NCI-H2107 treated with DMSO at 0.1 percent for 48 hours (cell line): ENCODE data around the gene ANTXRL.
"Not testable (repeated sequence)": the region's sequence is repeated elsewhere in the genome, so short reads cannot be mapped to it uniquely, and the experiment has no call there.

Experiments
- DNase-seq: peaks from one replicate; lab custom pipeline; 2025; ENCODE audit not compliant: unreplicated experiment; lab: John Stamatoyannopoulos, UW

Gene ANTXRL

DNA sequence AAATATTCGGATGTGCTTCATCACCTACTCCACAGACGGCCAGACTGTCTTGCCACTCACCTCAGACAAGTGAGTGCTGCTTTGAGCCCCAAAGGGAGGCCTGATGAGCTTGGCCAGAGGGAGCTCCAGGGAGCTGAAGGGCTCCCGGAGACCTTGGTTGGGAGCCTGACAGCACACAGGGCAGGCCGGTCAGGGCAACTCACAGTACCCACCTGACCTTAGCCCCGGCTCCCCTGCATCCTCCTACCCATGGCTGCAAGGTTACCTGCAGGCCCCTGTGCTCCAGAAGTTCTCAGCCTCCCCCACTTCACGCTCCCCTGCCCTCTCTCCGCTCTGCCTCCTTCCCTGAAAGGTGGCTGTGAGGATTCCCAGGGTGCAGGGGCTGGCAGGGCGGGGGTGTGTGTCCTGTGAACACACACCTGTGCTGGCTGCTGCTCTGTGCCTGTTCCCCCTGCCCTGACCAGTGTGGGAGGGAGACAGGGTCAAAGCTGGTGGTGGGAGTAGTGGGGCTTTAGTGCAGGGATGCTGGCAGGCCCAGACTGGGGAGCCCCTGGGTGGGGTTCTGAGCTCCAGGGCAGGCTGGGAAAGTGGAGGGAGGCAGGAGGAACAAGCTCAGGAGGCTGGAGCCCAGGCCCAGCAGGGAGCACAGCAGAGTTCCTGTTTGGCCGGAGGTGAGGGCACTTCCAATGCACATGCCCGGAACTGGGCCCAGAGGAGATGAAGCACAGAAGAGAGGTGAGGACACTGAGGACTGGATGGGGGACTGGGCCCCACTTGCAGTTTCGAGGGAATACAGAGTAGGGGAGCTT, 7.2 kb downstream of the ANTXRL start:
- no peak for DNase-seq

DNA sequence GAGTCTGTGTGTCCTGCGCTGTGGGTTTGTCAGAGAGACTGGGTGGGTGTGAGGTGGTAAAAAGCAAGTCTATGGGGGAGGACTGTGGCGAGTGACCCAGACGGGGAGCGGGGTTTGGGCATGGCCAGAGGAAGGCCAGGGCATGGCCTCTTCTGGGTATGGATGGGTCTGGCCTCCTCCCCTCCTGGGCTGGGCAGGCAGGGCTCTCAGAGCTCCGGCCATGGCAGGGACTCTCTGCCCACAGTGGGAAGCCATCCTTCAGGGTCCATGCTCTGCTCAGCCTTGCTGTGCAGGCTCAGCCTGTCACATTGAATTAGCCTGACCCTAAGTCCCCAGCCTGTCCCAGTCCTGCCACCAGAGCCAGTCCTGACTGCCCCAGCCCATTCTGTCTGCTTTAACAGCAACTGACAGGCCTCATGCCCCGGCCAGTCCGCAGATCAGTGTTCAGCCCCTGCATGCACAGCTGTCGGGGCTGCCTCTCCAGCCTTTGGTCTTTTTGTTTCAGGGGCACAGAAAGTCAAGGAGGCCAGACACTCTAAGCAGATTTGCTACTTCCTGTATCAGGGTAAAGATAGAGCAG, 7.9 kb downstream of the ANTXRL start:
- DNase-seq: no peak

DNA sequence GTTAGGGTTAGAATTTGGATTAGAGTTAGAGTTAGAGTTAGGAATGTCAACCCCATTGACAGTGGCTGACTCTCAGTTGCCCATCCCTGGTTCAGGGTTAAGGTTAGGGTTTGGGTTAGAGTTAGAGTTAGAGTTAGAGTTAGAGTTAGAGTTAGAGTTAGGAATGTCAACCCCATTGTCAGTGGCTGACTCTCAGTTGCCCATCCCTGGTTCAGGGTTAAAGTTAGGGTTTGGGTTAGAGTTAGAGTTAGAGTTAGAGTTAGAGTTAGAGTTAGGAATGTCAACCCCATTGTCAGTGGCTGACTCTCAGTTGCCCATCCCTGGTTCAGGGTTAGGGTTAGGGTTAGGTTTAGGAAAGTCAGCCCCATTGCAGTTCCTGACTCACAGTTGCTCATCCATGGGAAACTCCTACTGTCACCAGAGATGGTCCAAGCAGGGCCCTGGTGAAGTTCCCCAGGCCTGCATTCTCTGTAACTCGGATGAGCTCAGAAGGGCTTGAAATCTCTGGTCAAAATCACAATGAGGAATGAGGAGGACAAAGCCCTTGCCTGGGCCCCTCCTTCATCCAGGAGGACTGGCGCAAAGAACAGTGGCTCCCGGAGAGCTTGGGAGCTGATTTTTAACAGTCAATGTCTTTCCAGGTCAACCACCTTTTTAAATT, 8.7 kb downstream of the ANTXRL start:
- not testable (repeated sequence) for DNase-seq

DNA sequence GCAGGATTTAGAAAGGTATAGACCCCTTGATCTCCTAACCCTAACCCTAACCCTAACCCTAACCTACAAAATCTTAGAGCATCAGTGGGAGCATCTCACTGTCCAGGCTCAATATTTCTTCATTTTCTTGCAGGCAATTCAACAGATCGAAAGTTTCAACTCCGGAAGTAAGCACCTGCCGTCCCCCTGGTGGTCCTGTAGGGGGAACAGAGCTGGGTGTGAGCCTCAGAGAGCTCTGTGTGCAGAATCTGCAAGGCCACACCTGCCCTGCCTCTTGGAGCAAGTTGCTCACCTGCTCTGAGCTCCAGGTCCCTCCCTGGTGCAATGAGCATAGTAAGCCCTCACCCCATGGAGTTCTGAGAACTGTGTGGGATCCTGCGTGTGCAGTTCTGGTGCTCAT, 9.3 kb downstream of the ANTXRL start:
- not testable (repeated sequence) for DNase-seq

DNA sequence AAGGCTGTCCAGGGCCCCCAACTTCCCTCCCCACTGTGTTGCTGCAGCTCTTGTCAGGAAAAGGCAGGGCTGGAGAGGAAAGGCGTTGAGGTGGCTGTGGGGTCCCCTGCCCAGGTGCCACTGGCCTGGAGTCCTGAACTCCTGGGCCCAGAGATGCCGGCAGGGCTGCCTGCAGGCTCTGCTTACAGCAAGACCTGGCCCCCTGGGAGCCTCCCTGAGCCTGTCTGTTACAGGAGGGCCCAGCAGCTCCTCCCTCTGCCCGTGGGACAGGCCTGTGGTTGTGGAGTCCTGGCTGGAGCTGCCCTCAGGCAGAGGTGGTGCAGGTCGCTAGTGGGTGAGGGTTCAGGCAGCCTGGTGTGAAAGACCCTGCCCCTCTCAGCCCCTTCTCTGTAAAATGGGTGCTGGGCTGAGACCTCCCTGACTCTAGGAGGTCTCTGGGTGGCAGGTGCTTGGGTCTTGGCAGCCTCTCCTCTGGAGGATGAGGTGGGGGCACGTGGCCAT, 9.9 kb downstream of the ANTXRL start:
- no peak for DNase-seq

DNA sequence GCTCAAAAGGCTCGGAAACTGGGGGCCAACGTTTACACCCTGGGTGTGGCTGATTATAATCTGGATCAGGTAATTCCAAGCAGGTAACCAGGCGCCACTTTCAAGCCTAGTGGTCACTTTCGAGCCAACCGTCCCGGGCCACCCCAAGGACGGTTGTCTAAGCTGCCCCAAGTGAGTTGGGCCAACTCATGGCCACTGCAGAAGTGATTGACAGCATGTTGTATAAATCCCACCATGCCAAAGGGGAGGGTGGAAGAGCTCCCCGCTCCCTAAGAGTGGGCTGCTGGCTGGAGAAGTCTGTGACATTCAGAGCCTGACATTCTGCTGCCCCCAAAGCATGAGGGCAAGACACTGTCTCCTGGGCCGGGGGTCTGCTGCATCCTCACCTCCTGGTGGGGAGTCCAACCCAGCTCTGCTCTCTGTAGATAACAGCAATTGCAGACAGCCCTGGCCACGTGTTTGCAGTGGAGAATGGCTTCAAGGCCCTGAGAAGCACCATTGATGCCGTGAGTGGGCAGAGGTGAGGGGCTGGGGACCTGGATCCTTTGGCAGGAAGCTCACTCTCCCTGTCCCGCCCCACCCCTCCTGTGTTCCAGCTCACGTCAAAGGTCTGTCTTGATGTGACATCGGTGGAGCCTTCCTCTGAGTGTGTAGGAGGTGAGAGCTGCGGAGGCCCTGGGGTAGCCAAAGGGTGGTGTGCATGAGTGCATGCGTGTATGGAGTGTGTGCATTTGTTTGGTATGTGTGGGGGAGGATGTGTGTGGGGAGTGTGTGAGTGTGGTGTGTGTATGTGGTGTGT, 10.8 kb downstream of the ANTXRL start:
- no peak for DNase-seq

DNA sequence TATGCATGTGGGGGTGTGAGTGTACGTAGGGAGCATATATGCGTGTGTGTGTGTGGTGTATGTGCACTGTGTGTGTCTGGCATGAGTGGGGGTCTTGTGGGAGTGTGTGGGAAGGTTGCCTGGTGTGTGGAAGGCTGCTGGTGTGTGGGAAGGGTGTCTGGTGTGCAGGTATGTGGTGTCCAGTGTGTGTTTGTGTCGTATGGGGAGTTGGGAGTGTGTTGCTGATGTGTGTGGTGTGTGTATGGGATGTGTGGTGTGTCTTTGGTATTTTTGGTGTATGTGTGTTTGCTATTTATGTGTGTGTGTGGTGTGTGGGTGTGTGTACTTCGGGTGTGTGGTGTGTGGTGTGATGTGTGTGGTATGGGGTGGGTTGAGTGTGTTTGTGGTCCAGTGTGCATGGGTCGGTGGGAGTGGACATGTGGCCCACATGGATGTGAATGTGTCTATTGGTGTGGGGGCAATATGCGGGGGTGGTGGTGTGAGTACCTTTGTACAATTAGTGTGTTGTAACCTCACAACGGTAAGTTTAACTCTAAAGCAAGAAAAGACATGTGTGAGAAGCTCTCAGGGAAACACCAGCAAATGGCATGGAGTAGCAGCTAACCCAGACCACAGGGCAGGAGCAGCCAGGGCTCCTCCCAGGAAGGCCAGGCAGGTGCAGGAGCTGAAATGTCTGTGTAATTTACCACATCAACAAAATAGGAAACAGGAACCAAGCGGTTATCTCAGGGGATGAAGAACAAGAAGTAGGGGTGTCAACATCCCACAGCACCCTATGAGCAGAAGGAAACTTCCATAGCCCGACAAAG, 11.9 kb downstream of the ANTXRL start:
- no peak for DNase-seq

DNA sequence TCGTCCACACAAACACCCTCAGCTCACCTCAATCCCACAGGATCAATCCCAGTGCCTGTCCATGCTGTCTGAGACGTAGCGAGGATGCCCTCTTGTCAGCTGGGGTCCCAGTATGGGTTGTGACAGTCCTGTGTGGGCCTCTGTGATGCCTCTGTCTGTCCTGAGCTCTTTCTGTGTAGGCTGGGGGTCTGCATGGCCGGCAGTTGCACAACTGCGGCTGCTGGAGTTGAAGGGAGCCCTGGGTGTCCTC, 12.4 kb downstream of the ANTXRL start:
- DNase-seq: no peak

DNA sequence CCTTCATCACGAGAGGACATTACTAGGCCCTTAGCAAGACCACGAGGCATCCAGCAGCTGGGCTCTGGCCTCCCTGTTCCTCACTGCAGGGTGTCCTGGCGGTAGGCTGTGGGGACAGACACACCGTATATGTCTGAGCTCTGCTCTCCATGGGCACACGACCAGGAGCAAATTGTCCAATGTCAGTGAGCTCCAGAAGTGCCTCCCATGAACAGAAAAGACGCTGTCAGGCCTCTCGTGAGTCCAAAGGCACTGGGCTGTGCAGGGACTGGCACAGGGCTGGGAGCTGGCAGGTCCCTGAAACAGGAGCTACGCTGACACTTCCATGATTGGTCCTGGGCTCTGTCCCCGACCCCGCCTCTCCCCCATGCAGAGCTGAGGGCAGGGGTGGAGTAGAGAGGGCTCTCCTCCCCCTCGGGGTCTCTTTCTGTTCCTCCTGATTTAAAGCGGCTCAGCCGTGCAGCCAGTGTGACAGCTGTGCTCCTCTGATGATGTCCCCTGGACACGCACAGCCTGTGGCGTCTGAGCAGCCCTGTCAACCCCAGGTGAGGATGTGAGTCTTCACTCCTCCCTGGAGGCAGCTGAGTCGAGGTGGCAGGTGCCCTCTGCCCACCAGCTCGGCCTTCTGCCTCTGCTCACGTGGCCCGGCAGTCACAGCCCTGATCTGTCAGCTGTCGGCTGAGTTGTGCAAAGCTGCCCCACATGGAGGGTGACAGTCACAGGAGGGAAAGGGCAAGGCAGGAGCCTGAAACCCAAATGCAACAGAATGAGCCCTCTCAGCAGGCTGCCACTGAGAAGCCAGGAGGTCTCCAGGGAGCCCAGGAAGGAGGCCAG, 13.0 kb downstream of the ANTXRL start:
- DNase-seq: no peak

DNA sequence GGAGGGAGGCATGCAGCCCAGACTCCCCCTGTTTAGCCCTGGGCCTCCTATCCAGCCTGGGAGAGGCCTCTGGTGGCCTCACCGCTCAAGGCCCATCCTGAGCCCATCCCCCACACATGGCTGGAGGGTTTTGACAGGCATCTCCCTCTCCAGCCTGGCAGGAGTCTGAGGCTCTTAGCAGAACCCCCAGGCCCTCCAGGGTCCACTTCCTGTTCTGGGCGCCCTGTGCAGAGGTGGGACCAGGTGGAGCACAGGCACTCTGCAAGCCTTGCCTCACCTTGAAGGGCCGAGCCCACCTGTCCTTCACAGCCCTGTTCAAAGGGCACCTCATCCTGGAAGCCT, 13.5 kb downstream of the ANTXRL start:
- not testable (repeated sequence) for DNase-seq

DNA sequence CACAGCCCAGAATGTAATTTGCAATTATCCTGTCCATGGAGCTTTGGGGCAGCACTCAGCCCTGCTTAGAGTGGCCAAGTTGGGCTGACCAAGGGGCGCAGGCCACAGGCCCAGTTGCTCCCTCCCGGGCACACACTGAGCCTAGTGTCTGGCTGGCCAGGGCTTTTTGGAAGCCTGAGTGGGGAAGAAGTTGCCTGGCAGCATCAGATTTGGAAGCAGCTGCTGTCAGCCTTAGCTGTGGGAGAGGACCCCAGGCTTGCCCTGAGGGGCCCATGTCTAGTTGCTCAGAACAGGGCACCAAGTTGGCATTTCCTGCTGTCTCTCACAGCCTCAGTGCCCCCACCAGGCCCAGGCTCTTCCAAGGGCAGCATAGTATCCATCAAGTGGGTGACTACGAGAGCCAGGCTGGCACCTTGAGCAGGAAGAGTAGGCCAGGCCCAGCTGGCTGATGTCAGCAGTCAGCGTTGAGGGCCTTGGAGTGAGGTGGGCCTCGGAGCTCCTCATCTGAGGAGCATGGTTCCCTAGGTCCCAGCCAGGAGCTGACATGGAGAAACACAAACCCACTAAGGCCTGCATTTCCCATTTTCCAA, 14.4 kb downstream of the ANTXRL start:
- no peak for DNase-seq

DNA sequence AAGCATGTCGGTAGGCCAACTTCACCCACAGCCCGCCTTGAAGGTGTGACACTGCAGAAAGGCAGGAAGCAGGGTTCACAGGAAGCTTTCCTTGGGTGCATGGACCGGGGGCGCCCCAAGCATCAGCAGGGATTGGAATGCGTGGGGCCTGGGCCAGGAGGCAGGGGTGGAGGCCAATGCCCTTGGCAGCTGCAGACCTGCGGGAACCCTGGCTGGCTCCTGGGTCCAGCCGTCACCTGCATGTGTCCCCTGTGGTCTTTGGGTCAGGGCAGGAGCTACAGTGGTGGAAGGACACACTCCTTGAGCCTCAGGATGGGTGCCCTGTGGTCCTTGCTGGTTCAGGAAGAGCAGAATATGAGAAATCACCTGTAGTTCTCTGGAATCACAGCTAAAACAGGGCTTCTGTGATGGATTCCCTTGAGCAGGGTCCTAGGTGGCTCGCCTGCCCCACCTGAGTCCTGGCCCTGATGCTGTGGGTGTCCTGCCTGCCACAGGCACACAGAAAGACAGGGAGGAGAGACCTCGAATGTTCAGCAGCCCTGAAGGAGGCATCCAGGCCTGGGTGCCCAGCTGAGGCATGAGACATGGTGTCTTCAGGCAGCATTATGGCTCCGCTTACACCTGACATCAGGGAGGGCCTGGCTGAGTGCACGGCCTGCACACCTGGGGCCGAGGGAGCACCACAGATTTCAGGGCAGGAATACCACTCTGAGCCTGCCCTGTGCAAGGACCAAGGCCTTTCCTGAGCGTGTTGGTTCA, 15.1 kb downstream of the ANTXRL start:
- DNase-seq: no peak

DNA sequence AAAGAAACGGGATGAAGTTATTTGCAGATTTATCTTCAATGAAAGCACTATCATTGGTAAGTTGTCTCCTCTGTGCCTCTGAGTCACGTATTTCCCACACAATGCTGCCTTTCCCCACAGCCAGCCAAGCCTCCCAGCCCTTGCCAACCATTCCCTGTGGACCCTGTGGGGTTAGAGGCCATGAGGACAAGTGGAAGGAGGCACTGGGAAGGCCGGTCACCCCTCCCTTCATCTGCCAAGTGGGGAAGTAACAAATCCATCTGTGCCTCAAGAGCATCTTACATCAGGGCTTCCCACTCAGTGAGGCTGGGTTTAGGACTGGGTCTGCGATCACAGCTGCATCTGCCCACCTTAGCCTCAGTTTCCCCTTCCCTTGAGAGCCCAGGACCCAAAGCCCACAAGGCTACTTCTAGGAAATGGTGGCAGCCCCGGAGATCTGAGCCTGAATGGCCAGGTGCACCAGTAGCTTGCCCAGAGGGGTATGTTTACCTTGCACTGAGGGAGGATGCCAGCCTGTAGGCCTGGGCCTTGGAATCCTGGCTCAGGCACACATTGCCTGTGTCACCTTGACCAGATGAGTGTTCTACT, 16.1 kb downstream of the ANTXRL start:
- DNase-seq: not testable (repeated sequence)

DNA sequence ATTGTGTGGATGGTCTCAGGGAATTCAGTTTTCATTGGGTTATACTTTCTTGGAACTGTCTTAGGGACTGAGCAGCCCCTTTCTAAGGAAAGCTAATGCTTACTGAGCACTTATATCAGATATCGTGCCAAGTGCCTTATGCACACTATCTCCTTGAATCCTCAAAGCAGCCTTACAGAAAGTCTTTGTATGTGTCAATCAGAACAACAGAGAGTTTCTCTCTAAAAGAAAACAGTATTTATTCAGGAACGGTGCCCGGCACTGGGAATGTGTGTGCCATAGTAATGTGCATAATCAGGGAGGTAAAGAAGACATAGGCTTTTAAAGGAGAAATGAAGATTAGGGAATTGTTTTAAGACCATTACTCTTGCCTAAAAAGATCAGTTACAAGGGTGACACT, 17.3 kb downstream of the ANTXRL start:
- DNase-seq: no peak

DNA sequence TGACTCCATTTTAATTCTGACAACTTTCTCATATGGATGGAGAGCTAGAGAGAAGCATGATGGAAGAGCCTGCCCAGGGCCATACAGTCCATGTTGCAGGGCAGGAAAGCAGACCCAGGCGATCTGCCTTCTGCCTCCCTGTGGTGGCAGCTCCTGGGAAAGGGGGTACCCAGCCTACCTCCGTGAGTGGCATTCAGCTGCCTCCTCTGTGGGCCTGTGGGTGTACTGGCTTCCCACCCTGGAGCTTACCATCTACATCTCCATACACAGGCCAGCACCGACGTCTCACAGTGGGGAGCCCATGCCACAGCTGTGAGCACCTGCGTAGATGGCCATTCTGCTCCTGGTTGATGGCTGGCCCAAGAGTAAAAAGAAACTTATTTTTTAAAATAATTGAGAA, 17.9 kb downstream of the ANTXRL start:
- not testable (repeated sequence) for DNase-seq

DNA sequence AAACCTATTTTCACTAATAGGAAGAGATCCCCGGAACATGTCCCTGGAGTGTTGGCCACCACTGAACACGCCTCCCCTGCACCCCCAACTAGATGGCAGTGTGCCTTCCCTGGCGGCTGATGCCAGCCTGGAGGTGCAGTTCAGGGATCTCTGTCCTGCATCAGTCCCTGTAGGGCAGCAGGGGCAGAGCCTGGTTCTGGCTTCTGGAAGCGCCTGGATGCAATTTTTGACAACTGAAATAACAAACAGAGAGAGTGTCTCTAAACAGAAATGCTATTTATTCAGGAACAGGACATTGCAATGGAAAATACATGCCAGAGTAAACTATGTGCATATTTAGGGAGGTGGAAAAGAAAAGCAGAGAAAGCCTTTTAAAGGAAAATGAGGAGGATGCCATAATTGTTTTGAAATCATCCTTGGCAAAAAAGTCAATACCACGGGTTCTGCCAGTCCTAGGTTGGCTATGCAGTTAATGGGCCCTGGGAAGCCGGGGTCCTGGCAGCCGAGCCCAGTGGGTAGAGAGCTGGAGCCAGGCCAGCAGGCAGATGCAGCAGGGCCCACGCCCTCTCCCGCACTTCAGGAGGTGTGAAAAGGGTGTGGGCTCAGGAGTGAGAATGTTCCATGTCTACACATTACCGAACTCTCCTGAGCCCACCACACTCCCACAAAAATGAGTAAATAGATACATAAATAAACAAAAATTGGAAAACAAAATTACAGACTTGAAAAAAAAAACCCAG, 18.5 kb downstream of the ANTXRL start:
- DNase-seq: no peak

DNA sequence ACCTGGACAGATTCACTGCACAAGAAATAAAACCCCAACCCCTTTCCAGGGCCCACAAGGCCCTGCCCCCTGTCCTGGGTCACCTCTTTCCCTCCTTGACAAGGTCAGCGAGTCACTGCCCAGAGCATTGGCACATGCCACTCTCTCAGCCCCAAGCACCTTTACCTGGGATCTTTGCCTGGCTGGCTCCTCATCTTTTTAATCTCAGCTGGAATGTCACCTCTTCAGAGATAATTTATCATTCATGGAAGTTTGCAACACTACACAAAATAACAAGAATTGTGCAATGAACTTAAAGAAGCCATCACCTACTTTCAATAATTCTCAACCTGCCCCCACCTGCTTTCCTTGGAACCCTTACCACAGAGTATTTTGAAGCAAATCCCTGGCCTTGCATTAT, 19.2 kb downstream of the ANTXRL start:
- no peak for DNase-seq
